Ishikawa (cell line): ENCODE data around the gene BEND6.

Experiments used
- CREB1 ChIP-seq: IDR thresholded peaks from 2 replicates; pipeline ENCODE4 v1.6.1; 2012; ENCODE audit warnings: low read depth
- NFIC ChIP-seq: IDR thresholded peaks from 2 replicates; pipeline ENCODE4 v1.6.1; 2012
- RAD21 ChIP-seq: IDR thresholded peaks from 2 replicates; pipeline ENCODE4 v1.6.1; 2012; ENCODE audit warnings: low read depth
- REST ChIP-seq: IDR thresholded peaks from 2 replicates; pipeline ENCODE4 v1.6.1; 2012; ENCODE audit warnings: low read depth, mild to moderate bottlenecking
- TEAD4 ChIP-seq: IDR thresholded peaks from 2 replicates; pipeline ENCODE4 v1.6.1; 2012
- ZBTB7A ChIP-seq: IDR thresholded peaks from 2 replicates; pipeline ENCODE4 v1.6.1; 2012; ENCODE audit warnings: low read depth

GRCh38 chr6:56955171-56956155 is 556 bp downstream of the BEND6 start:
- TF ChIP-seq ZBTB7A (peak; percentile 61; the same call in 1 of the 2 replicates), CREB1 (no peak), TEAD4 (peak; percentile 42), REST (no peak), NFIC (no peak), RAD21 (peak; percentile 58)
